Measurements from ENCODE around the gene C2orf76.
"Not testable (repeated sequence)": the region's sequence is repeated elsewhere in the genome, so short reads cannot be mapped to it uniquely, and the experiment has no call there.

C2orf76 gene

GRCh38 chr2:119366649-119367471 lies at the start of gene C2orf76, which contains the start of gene DBI:
C2orf76 (minus strand) TSS chr2:119366834; CDS start chr2:119339959, 26,875 bp downstream.
DBI (plus strand) TSS chr2:119366977; CDS start chr2:119367052, 75 bp downstream.
- peak; percentile 98 for DNase-seq (ENCODE audit: low read depth, low spot score)

- peak; percentile 10 for DNase-seq (ENCODE audit: low read depth, low spot score)
These were observed 49.0 kb upstream of the C2orf76 start for GRCh38 chr2:119415630-119416029.

- DNase-seq (ENCODE audit: low read depth, low spot score), result no peak
These were observed 48.3 kb upstream of the C2orf76 start for GRCh38 chr2:119414894-119415293.

GRCh38 chr2:119409506-119409905 lies 42.9 kb upstream of the C2orf76 start:
- DNase-seq (ENCODE audit: low read depth, low spot score), result no peak

- DNase-seq (ENCODE audit: low read depth, low spot score), result peak; percentile 71
These were observed 41.6 kb upstream of the C2orf76 start for GRCh38 chr2:119408221-119408619.

GRCh38 chr2:119407430-119408220 lies 41.0 kb upstream of the C2orf76 start:
- peak; percentile 80 for DNase-seq (ENCODE audit: low read depth, low spot score)

GRCh38 chr2:119405151-119405550 lies 38.5 kb upstream of the C2orf76 start:
- no peak for DNase-seq (ENCODE audit: low read depth, low spot score)

- not testable (repeated sequence) for DNase-seq (ENCODE audit: low read depth, low spot score)
These were observed 37.0 kb upstream of the C2orf76 start for GRCh38 chr2:119403618-119404017.

- DNase-seq (ENCODE audit: low read depth, low spot score), result peak; percentile 53
These were observed 36.3 kb upstream of the C2orf76 start for GRCh38 chr2:119402645-119403560.

- DNase-seq (ENCODE audit: low read depth, low spot score), result no peak
These were observed 35.5 kb upstream of the C2orf76 start for GRCh38 chr2:119402106-119402505.

- no peak for DNase-seq (ENCODE audit: low read depth, low spot score)
These were observed 30.6 kb upstream of the C2orf76 start for GRCh38 chr2:119397196-119397595.

GRCh38 chr2:119393971-119394748 lies 27.5 kb upstream of the C2orf76 start:
- DNase-seq (ENCODE audit: low read depth, low spot score), result no peak

- DNase-seq (ENCODE audit: low read depth, low spot score), result no peak
These were observed 23.1 kb upstream of the C2orf76 start for GRCh38 chr2:119389615-119390306.

GRCh38 chr2:119387381-119388129 lies 20.9 kb upstream of the C2orf76 start:
- no peak for DNase-seq (ENCODE audit: low read depth, low spot score)

- DNase-seq (ENCODE audit: low read depth, low spot score), result no peak
These were observed 18.8 kb upstream of the C2orf76 start for GRCh38 chr2:119385466-119385865.

GRCh38 chr2:119384971-119385370 lies 18.3 kb upstream of the C2orf76 start:
- DNase-seq (ENCODE audit: low read depth, low spot score), result no peak

GRCh38 chr2:119383410-119384140 lies 16.9 kb upstream of the C2orf76 start:
- DNase-seq (ENCODE audit: low read depth, low spot score), result no peak

- DNase-seq (ENCODE audit: low read depth, low spot score), result no peak
These were observed 11.9 kb upstream of the C2orf76 start for GRCh38 chr2:119378566-119378965.

- DNase-seq (ENCODE audit: low read depth, low spot score), result no peak
These were observed 11.3 kb upstream of the C2orf76 start for GRCh38 chr2:119377993-119378345.

Data from ELF-1 (cell line).